HEK293T (cell line): ENCODE measurements around the gene HACD1.
"Not testable (repeated sequence)": the region's sequence is repeated elsewhere in the genome, so short reads cannot be mapped to it uniquely, and the experiment has no call there.

ENCODE experiments used
- BHLHE40 ChIP-seq: fragments of 450-650 bp; IDR thresholded peaks from 2 replicates; pipeline ENCODE4 v1.6.1; 2016; ENCODE audit warnings: mild to moderate bottlenecking, moderate library complexity, borderline replicate concordance
- FOXA1 ChIP-seq: fragments of 450-650 bp; IDR thresholded peaks from 2 replicates; pipeline ENCODE4 v1.6.1; 2016; ENCODE audit warnings: mild to moderate bottlenecking

DNA sequence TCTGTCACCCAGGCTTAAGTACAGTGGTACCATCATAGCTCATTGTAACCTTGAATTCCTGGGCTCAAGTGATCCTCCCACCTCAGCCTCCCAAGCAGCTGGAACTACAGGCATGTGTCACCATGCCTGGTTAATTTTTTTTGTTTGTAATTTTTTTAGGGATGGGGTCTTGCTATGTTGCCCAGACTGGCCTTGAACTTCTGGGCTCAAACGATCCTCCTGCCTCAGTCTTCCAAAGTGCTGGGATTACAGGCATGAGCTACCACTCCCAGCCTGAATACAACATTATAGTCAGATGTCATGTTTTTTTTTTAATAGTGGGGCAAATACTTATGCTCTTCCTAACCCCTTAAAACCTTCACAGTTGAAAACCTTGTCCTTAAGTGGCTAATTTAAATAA is 27.9 kb downstream of the HACD1 start:
- TF ChIP-seq BHLHE40, FOXA1: not testable (repeated sequence)
